Psoas muscle (tissue), 8 donors: ENCODE measurements around the gene NBPF1. TPM values are rescaled to one million over a fixed set of nuclear protein-coding genes. Genes with fewer than 3 reads are reported as not detected.
"Not testable (repeated sequence)": the region's sequence is repeated elsewhere in the genome, so short reads cannot be mapped to it uniquely, and the experiment has no call there.

Source experiments
- ATAC-seq, 4 donors: fragments of 200-7000 bp; cut with Tn5 transposase; one replicate each; pipeline ENCODE4 v1.9.1; 2020; ENCODE audit warnings: moderate library complexity in 3 of 4, mild to moderate bottlenecking in 2 of 4
- DNase-seq, 2 donors: peaks; one replicate each; pipeline ENCODE4 v3.0.0-alpha.2; 2020
- H3K27ac ChIP-seq: fragments of 200-600 bp; one replicate; pipeline ENCODE4 v1.8.0; 2022
- H3K27me3 ChIP-seq, 3 donors: fragments of 200-600 bp in 1 of 3; one replicate each; pipeline versions ENCODE4 v1.6.1 to v1.8.0; 2013 to 2022; ENCODE audit warnings: low read length in 2 of 3, mild to moderate bottlenecking in 2 of 3, moderate library complexity in 1 of 3; ENCODE audit not compliant: insufficient read depth in 3 of 3
- H3K36me3 ChIP-seq, 2 donors: fragments of 200-600 bp in 1 of 2; one replicate each; pipeline versions ENCODE4 v1.6.1 to v1.8.0; 2013 to 2022; ENCODE audit warnings: low read depth in 1 of 2, mild to moderate bottlenecking in 1 of 2, moderate library complexity in 1 of 2; ENCODE audit not compliant: insufficient read depth in 1 of 2
- H3K4me1 ChIP-seq: fragments of 200-600 bp; one replicate; pipeline ENCODE4 v1.8.0; 2022
- H3K4me3 ChIP-seq: fragments of 200-600 bp; one replicate; pipeline ENCODE4 v1.8.0; 2022; ENCODE audit warnings: mild to moderate bottlenecking
- H3K9me3 ChIP-seq: fragments of 200-600 bp; one replicate; pipeline ENCODE4 v1.8.0; 2022
- WGBS, 3 donors: extraction: QIAGEN DNeasy Blood & Tissue Kit; methylation state at CpG; one replicate each; pipeline versions ENCODE4 v1.1.6 to v1.1.7; 2013; 5-methylcytosine and 5-hydroxymethylcytosine counted together
- intact Hi-C, 2 donors: fragments of 100-400 bp; cut with DNase I; formaldehyde crosslinking; loops; one replicate each; pipeline versions ENCODE4 v1.11.0 to v1.14.2; 2022
- polyA plus RNA-seq, 3 donors: library from polyadenylated mRNA; stranded (reverse); fragments of 200-250 nt; gene quantifications; one replicate each; pipeline ENCODE4 v1.2.3, GENCODE V29; 2013
- total RNA-seq, 4 donors: library from RNA; stranded (reverse); fragmentation: NEBNext Ultra II Directional in 2 of 4; extraction: Animal tissue kit (Norgen Biotek cat#: 25700) in 2 of 4; gene quantifications; one replicate each; pipeline versions ENCODE4 v1.2.1 to v1.2.4, GENCODE V29; 2021 to 2023
- donor health status: healthy with polysubstance abuse.
- donor health status: DM: no; HTN: no; CAD: no; lungs with moderate emphysema.
- donor health status: Bipolar disorder and iron deficiency.
- donor health status: healthy.
- donor health status: DM: yes; HTN: yes; CAD: no.
- donor health status: DM: no; HTN: no; CAD: no.
- donor health status: DM: no; HTN: no; CAD: no.
- donor health status: DM: yes; HTN: yes; CAD: no.

Gene NBPF1
- total and polyA plus RNA-seq, 7 donors, result 2.4 to 20.9 (median 6.5) TPM

DNA sequence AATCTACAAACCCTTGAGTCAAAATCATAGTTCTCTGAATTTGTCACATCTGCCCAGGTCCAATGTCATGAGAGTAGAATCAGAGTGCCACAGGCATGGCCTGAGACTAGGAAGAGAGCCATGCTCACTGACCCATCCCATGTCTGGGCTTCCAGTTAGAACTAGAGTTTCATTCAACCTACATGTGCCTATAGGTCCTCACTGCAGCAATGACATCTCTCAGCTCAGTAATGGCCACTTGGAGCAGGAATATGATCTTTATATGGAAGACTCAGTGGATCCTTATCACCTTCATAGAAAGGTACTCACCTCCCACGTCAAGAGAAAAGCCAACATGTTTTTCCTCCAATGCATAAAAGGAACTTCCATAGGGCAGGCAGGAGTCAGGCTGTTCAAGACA, 48.0 kb downstream of the NBPF1 start:
- H3K36me3 ChIP-seq, H3K27ac ChIP-seq, H3K4me1 ChIP-seq, H3K27me3 ChIP-seq, H3K4me3 ChIP-seq, ATAC-seq, intact Hi-C loops, DNase-seq, H3K9me3 ChIP-seq: not testable (repeated sequence)
- no CpG with 5 or more reads among the region's 1 CpG for WGBS, 3 donors

DNA sequence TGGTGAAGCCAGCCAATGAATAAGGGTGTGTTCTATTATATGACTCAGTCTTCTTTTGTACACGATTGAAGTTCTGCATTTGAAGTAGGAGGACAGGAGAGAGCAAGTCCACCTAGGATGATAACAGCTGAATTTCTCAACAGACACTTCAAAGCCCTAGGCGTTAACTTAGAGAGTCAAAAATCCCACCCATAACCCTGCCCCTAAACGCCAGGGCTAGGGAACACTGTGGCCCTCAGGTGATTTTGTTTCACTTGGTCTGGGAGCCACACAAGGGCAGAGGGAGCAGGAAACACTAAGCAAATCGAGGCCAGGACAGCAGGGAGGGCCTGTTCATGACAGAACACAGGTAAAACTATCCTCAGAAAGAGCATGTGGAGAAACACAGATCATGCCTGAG, 52.3 kb downstream of the NBPF1 start:
- 70 to 80% (median 77%) methylated on average over 2 to 3 of the region's 4 CpGs for WGBS, 3 donors
- DNase-seq, H3K4me1 ChIP-seq, H3K36me3 ChIP-seq, intact Hi-C loops, H3K27ac ChIP-seq, ATAC-seq, H3K4me3 ChIP-seq, H3K9me3 ChIP-seq, H3K27me3 ChIP-seq: not testable (repeated sequence)

DNA sequence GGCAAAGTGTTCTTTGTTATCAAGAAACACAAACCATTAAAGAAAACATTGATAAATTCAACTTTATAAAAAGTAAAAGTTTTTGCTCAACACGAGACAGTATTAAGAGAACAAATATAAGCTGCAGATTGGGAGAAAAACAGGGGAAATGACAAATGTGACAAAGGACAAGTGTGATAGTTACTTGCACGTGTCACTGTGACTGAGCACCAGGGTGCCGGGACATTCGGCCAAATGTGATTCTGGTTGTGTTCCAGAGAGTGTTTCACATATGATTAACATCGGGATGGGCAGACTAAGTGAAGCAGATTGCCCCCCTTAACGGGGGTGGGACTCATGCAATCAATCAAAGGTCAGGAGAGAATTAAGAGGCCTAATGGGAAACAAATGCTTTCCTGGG, 52.9 kb downstream of the NBPF1 start:
- H3K4me1 ChIP-seq, H3K4me3 ChIP-seq, intact Hi-C loops, H3K9me3 ChIP-seq, DNase-seq, H3K36me3 ChIP-seq, ATAC-seq, H3K27me3 ChIP-seq, H3K27ac ChIP-seq: not testable (repeated sequence)
- 55 to 68% (median 67%) methylated on average over 3 to 4 of the region's 6 CpGs for WGBS, 3 donors

DNA sequence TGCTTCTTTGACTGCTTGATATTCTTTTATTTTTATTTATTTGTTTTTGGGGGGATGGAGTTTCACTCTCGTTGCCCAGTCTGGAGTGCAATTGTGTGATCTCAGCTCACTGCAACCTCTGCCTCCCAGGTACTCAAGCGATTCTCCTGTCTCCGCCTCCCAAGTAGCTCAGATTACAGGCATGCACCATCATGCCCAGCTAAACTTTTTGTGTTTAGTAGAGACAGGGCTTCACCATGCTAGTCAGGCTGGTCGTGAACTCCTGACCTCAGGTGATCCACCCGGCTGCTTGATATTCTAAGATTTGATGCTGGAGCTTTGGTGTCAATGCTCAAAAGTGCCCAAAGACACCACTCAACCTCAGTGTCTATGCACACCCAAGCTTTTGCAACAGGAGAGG, 53.7 kb downstream of the NBPF1 start:
- intact Hi-C loops, H3K4me1 ChIP-seq, ATAC-seq: not testable (repeated sequence)

DNA sequence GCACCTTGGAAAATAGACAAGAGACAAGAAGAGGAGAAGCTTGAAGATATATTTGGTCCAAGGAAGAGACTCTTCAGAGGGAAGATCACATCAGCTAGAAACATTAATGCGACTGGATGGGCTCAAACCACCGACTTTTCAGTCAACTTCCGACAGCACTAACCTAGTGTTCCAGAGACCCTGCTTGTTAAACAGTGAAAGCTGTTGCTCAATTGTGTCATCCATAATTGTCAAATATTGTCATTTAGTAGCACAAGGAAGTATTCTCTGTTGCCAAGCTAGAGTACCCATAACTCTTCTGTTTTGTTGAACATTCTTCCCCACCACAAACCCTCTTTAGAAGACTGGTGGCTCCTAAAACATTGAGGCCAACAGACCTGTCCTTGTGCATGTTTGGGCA, 56.3 kb downstream of the NBPF1 start:
- H3K9me3 ChIP-seq, DNase-seq, H3K36me3 ChIP-seq, H3K4me1 ChIP-seq, intact Hi-C loops, H3K27me3 ChIP-seq, H3K4me3 ChIP-seq, H3K27ac ChIP-seq, ATAC-seq: not testable (repeated sequence)
- 95 to 98% (median 96%) methylated on average over 3 of the region's 3 CpGs for WGBS, 3 donors

More for the DNA sequence above, 53.7 kb downstream of the NBPF1 start:
- not testable (repeated sequence) for H3K27me3 ChIP-seq, H3K27ac ChIP-seq, DNase-seq, H3K4me3 ChIP-seq, H3K36me3 ChIP-seq, H3K9me3 ChIP-seq
- WGBS, 3 donors, result no CpG with 5 or more reads among the region's 5 CpGs

DNA sequence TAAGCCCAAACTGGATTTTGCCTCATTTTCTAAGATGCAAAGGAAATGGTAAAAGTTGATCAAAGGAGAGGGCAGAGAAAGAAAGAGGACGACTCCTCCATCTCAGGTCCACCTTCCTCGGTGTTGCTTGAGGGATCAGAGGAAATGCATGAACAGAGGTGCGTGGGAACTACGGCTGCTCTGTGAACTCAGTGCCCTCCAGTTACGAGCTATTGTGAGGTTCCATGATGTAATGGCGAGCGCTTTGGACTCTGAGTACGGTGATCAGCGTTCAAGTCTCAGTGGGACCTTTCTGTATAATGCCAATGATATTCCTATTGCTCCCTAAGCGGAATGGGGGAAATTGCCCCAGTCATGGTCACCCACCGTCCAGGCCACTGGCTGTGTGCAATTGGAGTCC, 60.1 kb downstream of the NBPF1 start:
- H3K36me3 ChIP-seq, H3K9me3 ChIP-seq, H3K27ac ChIP-seq, H3K4me3 ChIP-seq, intact Hi-C loops, DNase-seq, H3K4me1 ChIP-seq, H3K27me3 ChIP-seq, ATAC-seq: not testable (repeated sequence)
- WGBS, 3 donors, result 90 to 94% (median 92%) methylated on average over 9 of the region's 11 CpGs

DNA sequence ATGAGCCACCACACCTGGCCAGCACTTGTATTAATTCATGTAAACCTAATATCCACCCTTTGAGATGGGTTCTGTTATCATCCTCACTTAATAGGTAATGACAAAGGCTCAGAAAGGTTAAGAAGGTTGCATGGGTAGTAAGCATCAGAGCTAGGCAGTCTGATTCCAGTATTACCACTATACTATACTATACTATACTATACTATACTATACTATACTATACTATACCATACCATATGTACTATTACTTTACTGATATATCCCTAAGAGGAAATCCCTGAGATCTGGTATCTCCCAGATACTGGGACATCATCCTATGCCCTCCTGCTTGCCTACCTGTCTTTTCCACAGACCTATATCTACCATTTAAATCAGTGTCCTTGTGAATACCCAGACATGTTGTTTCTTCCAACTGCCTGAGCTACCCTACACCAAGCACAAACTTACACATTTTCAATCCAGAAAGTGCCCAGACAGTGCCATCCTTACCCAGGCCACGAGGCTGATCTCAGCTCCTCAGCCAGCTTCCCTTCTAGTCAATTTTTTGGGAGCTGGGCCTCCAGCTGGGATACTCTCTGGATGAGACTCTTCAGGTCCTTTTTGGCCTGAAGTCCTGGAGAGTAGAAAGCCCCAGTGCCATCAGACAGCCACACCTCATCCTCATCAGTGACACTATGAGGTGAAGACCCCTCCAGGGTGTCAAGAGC, 63.0 kb downstream of the NBPF1 start:
- H3K27me3 ChIP-seq, H3K27ac ChIP-seq, H3K4me3 ChIP-seq, intact Hi-C loops, H3K36me3 ChIP-seq, DNase-seq, H3K4me1 ChIP-seq, H3K9me3 ChIP-seq, ATAC-seq: not testable (repeated sequence)
- WGBS, 3 donors, result 69 to 77% (median 71%) methylated on average over 1 of the region's 1 CpG

DNA sequence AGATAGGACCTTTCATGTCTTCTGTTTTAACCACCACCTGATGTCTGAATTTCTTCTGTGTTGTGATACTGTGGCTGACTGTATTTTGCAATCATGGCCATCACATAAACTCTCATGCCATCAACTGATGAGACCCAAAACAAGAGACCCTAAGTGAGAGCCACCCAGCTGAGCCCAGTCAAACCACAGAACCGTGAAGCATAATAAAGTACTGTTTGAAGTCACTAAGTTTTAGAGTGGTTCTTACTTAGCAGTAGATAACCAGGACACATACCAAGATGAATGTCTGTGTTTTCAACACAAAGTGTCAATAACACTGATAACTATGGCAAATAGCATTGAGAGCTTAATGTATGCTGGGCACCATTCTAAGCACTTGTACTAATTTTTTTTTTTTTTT, 63.8 kb downstream of the NBPF1 start:
- DNase-seq, H3K27me3 ChIP-seq, H3K36me3 ChIP-seq, H3K4me1 ChIP-seq, ATAC-seq, intact Hi-C loops, H3K4me3 ChIP-seq, H3K27ac ChIP-seq, H3K9me3 ChIP-seq: not testable (repeated sequence)
- 54 to 73% (median 70%) methylated on average over 1 of the region's 1 CpG for WGBS, 3 donors

DNA sequence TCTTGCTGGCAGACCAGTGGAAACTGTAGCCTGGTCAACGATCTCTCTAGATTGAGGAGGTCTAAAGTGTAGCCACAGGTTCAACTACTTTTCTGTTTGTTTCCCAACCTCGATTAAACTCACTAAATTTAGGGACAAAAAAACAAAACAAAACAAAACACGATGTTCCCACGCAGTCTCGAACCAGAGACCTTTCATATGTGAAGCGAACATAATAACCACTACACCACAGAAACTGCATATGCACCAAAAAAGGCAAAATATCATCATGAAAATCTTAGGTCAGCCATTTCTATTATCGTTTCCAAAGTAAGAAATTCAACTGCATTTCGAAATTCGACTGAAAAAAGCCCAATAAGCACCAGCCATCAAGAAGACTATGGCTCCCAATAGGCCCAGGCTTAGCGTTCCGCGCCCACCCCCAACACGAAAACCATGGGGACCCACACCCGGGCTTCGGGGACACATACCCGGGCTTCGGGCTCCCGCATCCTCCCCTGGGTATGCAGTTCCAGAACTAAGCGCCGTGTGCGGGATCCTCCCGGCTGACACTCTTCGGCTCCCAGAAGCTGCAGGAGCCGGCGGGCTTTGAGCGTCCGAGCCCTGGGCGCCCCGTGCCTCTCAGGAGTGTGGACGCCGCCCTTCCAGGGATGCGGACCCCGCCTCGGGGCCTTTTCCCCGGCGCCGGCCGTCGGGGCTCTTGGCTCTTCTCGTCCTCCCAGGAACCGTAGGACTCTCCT, 65.7 kb downstream of the NBPF1 start:
- ATAC-seq, H3K36me3 ChIP-seq, DNase-seq, intact Hi-C loops, H3K9me3 ChIP-seq, H3K4me1 ChIP-seq, H3K27ac ChIP-seq, H3K27me3 ChIP-seq, H3K4me3 ChIP-seq: not testable (repeated sequence)
- 42 to 75% (median 72%) methylated on average over 5 to 25 of the region's 41 CpGs for WGBS, 3 donors

DNA sequence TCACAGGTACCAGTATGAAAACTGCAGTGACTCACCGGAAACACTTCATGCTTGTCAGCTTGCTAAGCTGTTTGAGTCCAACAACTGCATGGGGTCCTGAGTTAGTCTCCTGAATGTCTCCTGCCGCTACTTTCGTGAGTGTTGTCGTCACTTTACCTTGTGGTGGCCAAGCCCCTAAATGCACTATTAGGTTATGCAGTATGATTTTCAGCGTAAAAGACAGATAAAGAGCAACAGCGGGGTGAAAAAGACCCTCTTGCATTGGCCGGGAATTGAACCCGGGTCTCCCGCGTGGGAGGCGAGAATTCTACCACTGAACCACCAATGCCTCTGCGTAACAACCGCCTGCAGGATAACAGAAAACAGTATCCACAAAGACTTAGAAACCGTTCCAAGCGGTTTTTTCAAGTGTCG, 67.7 kb downstream of the NBPF1 start:
- H3K27me3 ChIP-seq, H3K4me1 ChIP-seq, intact Hi-C loops, H3K36me3 ChIP-seq, H3K27ac ChIP-seq, DNase-seq, H3K9me3 ChIP-seq, H3K4me3 ChIP-seq: not testable (repeated sequence)
- peak in 1 of 4 donors; percentile 34 for ATAC-seq
- WGBS, 3 donors, result 22 to 47% (median 31%) methylated on average over 12 of the region's 16 CpGs

DNA sequence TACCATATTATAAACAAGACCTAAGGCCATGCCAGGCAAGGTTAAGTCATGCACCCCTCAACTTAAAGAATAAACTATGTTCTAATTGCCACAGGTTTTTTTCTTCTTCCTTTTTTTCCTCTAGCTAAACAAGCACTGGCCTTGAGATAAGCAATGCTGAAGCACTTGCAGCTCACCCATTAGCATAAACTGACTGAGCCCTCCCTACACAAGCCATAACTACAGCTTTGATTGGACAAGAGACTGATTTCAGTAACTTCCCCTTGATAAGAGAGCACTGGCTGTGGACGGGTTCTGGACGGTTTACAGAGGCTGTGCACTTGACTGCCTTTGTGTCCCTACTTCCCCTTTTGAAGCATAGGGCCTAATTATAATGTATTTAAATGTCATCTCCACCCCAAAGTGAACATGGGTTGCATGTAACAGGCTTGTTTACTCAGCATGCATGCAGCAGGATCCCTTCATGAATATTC, 72.9 kb downstream of the NBPF1 start:
- WGBS, 3 donors, result 42 to 50% (median 43%) methylated on average over 1 to 2 of the region's 2 CpGs
- H3K4me1 ChIP-seq, H3K27ac ChIP-seq, H3K9me3 ChIP-seq, H3K36me3 ChIP-seq, H3K4me3 ChIP-seq, DNase-seq, intact Hi-C loops, ATAC-seq: not testable (repeated sequence)
- peaks cover 0 to 11% (median 8%) of the 10 kb centered on the region in 3 donors for H3K27me3 ChIP-seq
